Cardiac septum (tissue), 1 donor: ENCODE results near the gene ZNF101. TPM values are rescaled to one million over a fixed set of nuclear protein-coding genes. Genes with fewer than 3 reads are reported as not detected.
A peak's percentile ranks its signal among the peaks of the same experiment; 100 is the strongest.

Source experiments
- DNase-seq: peaks from one replicate; pipeline ENCODE4 v3.0.0-alpha.2; 2020; ENCODE audit warnings: low spot score
- intact Hi-C: fragments of 100-400 bp; cut with DNase I; formaldehyde crosslinking; loops from one replicate; pipeline ENCODE4 v1.14.0; 2022
- total RNA-seq: library from RNA; stranded (reverse); fragmentation: NEBNext Ultra II Directional; extraction: Animal tissue kit (Norgen Biotek cat#: 25700); gene quantifications from one replicate; pipeline ENCODE4 v1.2.1, GENCODE V29; 2021
- donor health status: DM: no; HTN: no; CAD: no.

Gene ZNF101
- total RNA-seq, 1 donor from 2014 or later, result 2.9 TPM

GRCh38 chr19:19637186-19637522, 31.5 kb upstream of the ZNF101 start:
- DNase-seq, result no peak
- intact Hi-C loops, result no loop called here

- intact Hi-C loops, result no loop called here
- no peak for DNase-seq
Measured at GRCh38 chr19:19637523-19638251, 31.0 kb upstream of the ZNF101 start.

- no peak for DNase-seq
- intact Hi-C loops, result loop anchor here (2.0 kb wide), 1 partner anchor 110 kb away; no protein-coding TSS in a partner anchor
Measured at GRCh38 chr19:19642506-19643157, 26.0 kb upstream of the ZNF101 start.

- intact Hi-C loops, result loop anchor here (2.0 kb wide), 1 partner anchor 111 kb away; no protein-coding TSS in a partner anchor
- DNase-seq, result peak; percentile 93
Measured at GRCh38 chr19:19643158-19644053, 25.2 kb upstream of the ZNF101 start, which contains the start of gene GMIP. GMIP (minus strand) TSS chr19:19643657; CDS start chr19:19643529, 128 bp downstream.

- DNase-seq, result no peak
- intact Hi-C loops, result no loop called here
Measured at GRCh38 chr19:19644054-19644388, 24.6 kb upstream of the ZNF101 start.

GRCh38 chr19:19645233-19645870, 23.3 kb upstream of the ZNF101 start:
- DNase-seq, result no peak
- intact Hi-C loops, result no loop called here

- intact Hi-C loops, result no loop called here
- no peak for DNase-seq
Measured at GRCh38 chr19:19647037-19647835, 21.4 kb upstream of the ZNF101 start.

GRCh38 chr19:19649155-19649554, 19.5 kb upstream of the ZNF101 start:
- no peak for DNase-seq
- intact Hi-C loops, result no loop called here

- intact Hi-C loops, result no loop called here
- no peak for DNase-seq
Measured at GRCh38 chr19:19649580-19649995, 19.1 kb upstream of the ZNF101 start.

- intact Hi-C loops, result no loop called here
- no peak for DNase-seq
Measured at GRCh38 chr19:19650331-19650730, 18.3 kb upstream of the ZNF101 start.

GRCh38 chr19:19651076-19651475, 17.6 kb upstream of the ZNF101 start:
- intact Hi-C loops, result no loop called here
- DNase-seq, result no peak

- DNase-seq, result no peak
- intact Hi-C loops, result no loop called here
Measured at GRCh38 chr19:19652482-19653295, 15.9 kb upstream of the ZNF101 start.

- intact Hi-C loops, result no loop called here
- DNase-seq, result no peak
Measured at GRCh38 chr19:19653597-19654147, 15.0 kb upstream of the ZNF101 start.

- DNase-seq, result no peak
- intact Hi-C loops, result no loop called here
Measured at GRCh38 chr19:19654441-19654840, 14.2 kb upstream of the ZNF101 start.

GRCh38 chr19:19655051-19655594, 13.5 kb upstream of the ZNF101 start:
- DNase-seq, result no peak
- intact Hi-C loops, result no loop called here

- DNase-seq, result no peak
- intact Hi-C loops, result no loop called here
Measured at GRCh38 chr19:19655641-19656343, 12.8 kb upstream of the ZNF101 start.
